H9 (cell line): ENCODE results near the gene MRGPRX2. TPM values are rescaled to one million over a fixed set of nuclear protein-coding genes. Genes with fewer than 3 reads are reported as not detected.

ENCODE experiments used
- DNase-seq: peaks from one replicate; pipeline ENCODE4 v3.0.0-alpha.2; 2017
- H2AFZ ChIP-seq: one replicate; pipeline ENCODE4 v1.6.1; 2013; ENCODE audit warnings: mild to moderate bottlenecking, low read length, control low read depth, moderate library complexity
- H2AK5ac ChIP-seq: 2 replicates; pipeline ENCODE4 v1.6.1; 2013; ENCODE audit warnings: low read length, control low read depth, mixed read lengths; ENCODE audit not compliant: insufficient read length
- H2BK120ac ChIP-seq: one replicate; pipeline ENCODE4 v1.6.1; 2013; ENCODE audit warnings: low read depth, mild to moderate bottlenecking, low read length, control low read depth, inconsistent platforms; ENCODE audit not compliant: poor library complexity, severe bottlenecking
- H2BK12ac ChIP-seq: 2 replicates; pipeline ENCODE4 v1.6.1; 2013; ENCODE audit warnings: low read length, control low read depth, mixed read lengths, low read depth; ENCODE audit not compliant: insufficient read length
- H2BK15ac ChIP-seq: 2 replicates; pipeline ENCODE4 v1.6.1; 2013; ENCODE audit warnings: low read depth, low read length, control low read depth
- H2BK20ac ChIP-seq: one replicate; pipeline ENCODE4 v1.6.1; 2013; ENCODE audit warnings: low read depth, mild to moderate bottlenecking, low read length, control low read depth, inconsistent platforms; ENCODE audit not compliant: poor library complexity, severe bottlenecking
- H2BK5ac ChIP-seq: 2 replicates; pipeline ENCODE4 v1.6.1; 2013; ENCODE audit warnings: low read length, control low read depth, mixed read lengths; ENCODE audit not compliant: insufficient read length
- H3K14ac ChIP-seq: 2 replicates; pipeline ENCODE4 v1.6.1; 2013; ENCODE audit warnings: low read length, control low read depth; ENCODE audit not compliant: insufficient read depth
- H3K18ac ChIP-seq: 2 replicates; pipeline ENCODE4 v1.6.1; 2013; ENCODE audit warnings: low read depth, mild to moderate bottlenecking, mixed read lengths, low read length, control low read depth; ENCODE audit not compliant: insufficient read length
- H3K23ac ChIP-seq: 2 replicates; pipeline ENCODE4 v1.6.1; 2013; ENCODE audit warnings: low read length, control low read depth, mixed read lengths, low read depth; ENCODE audit not compliant: insufficient read length
- H3K23me2 ChIP-seq: 2 replicates; pipeline ENCODE4 v1.6.1; 2013; ENCODE audit warnings: low read depth, mild to moderate bottlenecking, mixed read lengths, low read length, control low read depth; ENCODE audit not compliant: insufficient read length, poor library complexity, severe bottlenecking
- H3K27ac ChIP-seq: 2 replicates; pipeline ENCODE4 v1.5.1; 2013; ENCODE audit warnings: low read length, control low read depth, mixed read lengths, low read depth; ENCODE audit not compliant: insufficient read length
- H3K27me3 ChIP-seq: 2 replicates; pipeline ENCODE4 v1.6.1; 2013; ENCODE audit warnings: low read length, control low read depth, inconsistent platforms; ENCODE audit not compliant: insufficient read depth
- H3K4ac ChIP-seq: 2 replicates; pipeline ENCODE4 v1.6.1; 2013; ENCODE audit warnings: low read depth, mild to moderate bottlenecking, control low read depth, inconsistent platforms, low read length, moderate library complexity
- H3K4me1 ChIP-seq: 2 replicates; pipeline ENCODE4 v1.6.1; 2013; ENCODE audit warnings: low read length, control low read depth, inconsistent platforms; ENCODE audit not compliant: insufficient read depth
- H3K4me2 ChIP-seq: 2 replicates; pipeline ENCODE4 v1.6.1; 2013; ENCODE audit warnings: low read length, control low read depth, mixed read lengths; ENCODE audit not compliant: insufficient read length, insufficient read depth
- H3K56ac ChIP-seq: 2 replicates; pipeline ENCODE4 v1.6.1; 2013; ENCODE audit warnings: low read depth, mild to moderate bottlenecking, mixed read lengths, low read length, control low read depth; ENCODE audit not compliant: insufficient read length
- H3K79me1 ChIP-seq: 2 replicates; pipeline ENCODE4 v1.6.1; 2013; ENCODE audit warnings: low read depth, mild to moderate bottlenecking, moderate library complexity, low read length, control low read depth, inconsistent platforms; ENCODE audit not compliant: insufficient read depth, poor library complexity, severe bottlenecking
- H3K79me2 ChIP-seq: 2 replicates; pipeline ENCODE4 v1.6.1; 2013; ENCODE audit warnings: low read length, control low read depth, inconsistent platforms; ENCODE audit not compliant: insufficient read depth
- H3K9ac ChIP-seq: 2 replicates; pipeline ENCODE4 v1.6.1; 2013; ENCODE audit warnings: low read length, control low read depth, mixed read lengths; ENCODE audit not compliant: insufficient read length; ENCODE audit errors: extremely low read depth
- H3K9me3 ChIP-seq: one replicate; pipeline ENCODE4 v1.6.1; 2013; ENCODE audit warnings: low read depth, low read length, inconsistent platforms; ENCODE audit not compliant: control insufficient read depth
- H3T11ph ChIP-seq: one replicate; pipeline ENCODE4 v1.6.1; 2013; ENCODE audit warnings: mild to moderate bottlenecking, low read length, control low read depth, inconsistent platforms
- H4K20me1 ChIP-seq: one replicate; pipeline ENCODE4 v1.6.1; 2013; ENCODE audit not compliant: control insufficient read depth, insufficient read length, insufficient read depth
- H4K5ac ChIP-seq: 2 replicates; pipeline ENCODE4 v1.6.1; 2013; ENCODE audit warnings: low read depth, mild to moderate bottlenecking, mixed read lengths, low read length, control low read depth; ENCODE audit not compliant: insufficient read length
- H4K8ac ChIP-seq: replicated peaks from 2 replicates; pipeline ENCODE4 v1.6.1; 2013; ENCODE audit warnings: low read length, control low read depth, mixed read lengths, low read depth; ENCODE audit not compliant: insufficient read length
- H4K91ac ChIP-seq: 2 replicates; pipeline ENCODE4 v1.6.1; 2013; ENCODE audit warnings: low read depth, mild to moderate bottlenecking, moderate library complexity, mixed read lengths, low read length, control low read depth; ENCODE audit not compliant: insufficient read length
- H3K27ac Mint-ChIP-seq, 3 experiments: 2 replicates in 2 of 3; 3 replicates in 1 of 3; pipeline ENCODE4 v1.8.0; 2020 to 2021; ENCODE audit warnings: mixed read lengths in 3 of 3, mild to moderate bottlenecking in 1 of 3, moderate library complexity in 1 of 3
- H3K27me3 Mint-ChIP-seq: 2 replicates; pipeline ENCODE4 v1.8.0; 2021; ENCODE audit warnings: low read depth, mild to moderate bottlenecking, moderate library complexity, mixed read lengths
- H3K36me3 Mint-ChIP-seq, 3 experiments: 2 replicates in 2 of 3; 3 replicates in 1 of 3; pipeline ENCODE4 v1.8.0; 2020 to 2021; ENCODE audit warnings: low read depth in 3 of 3, mixed read lengths in 3 of 3; ENCODE audit not compliant: insufficient read depth in 1 of 3
- H3K4me1 Mint-ChIP-seq, 2 experiments: 2 replicates each; pipeline ENCODE4 v1.8.0; 2020; ENCODE audit warnings: mixed read lengths in 2 of 2
- H3K4me3 Mint-ChIP-seq, 2 experiments: 2 replicates in 1 of 2; 3 replicates in 1 of 2; pipeline ENCODE4 v1.8.0; 2020 to 2021; ENCODE audit warnings: mild to moderate bottlenecking in 2 of 2, mixed read lengths in 2 of 2, moderate library complexity in 1 of 2
- H3K9me3 Mint-ChIP-seq, 2 experiments: 2 replicates in 1 of 2; 3 replicates in 1 of 2; pipeline ENCODE4 v1.8.0; 2020; ENCODE audit warnings: mild to moderate bottlenecking in 2 of 2, mixed read lengths in 2 of 2, moderate library complexity in 1 of 2
- WGBS: extraction: QIAGEN DNeasy Blood & Tissue Kit; methylation state at CpG from one replicate; pipeline ENCODE4 v1.1.7; 2013; ENCODE audit warnings: missing lambda C conversion rate, low lambda C conversion rate, mixed read lengths; ENCODE audit not compliant: insufficient read length; ENCODE audit errors: extremely low coverage; 5-methylcytosine and 5-hydroxymethylcytosine counted together
- total RNA-seq: library from RNA; stranded (reverse); gene quantifications from 2 replicates; pipeline ENCODE4 v1.2.1, GENCODE V29; 2021
- TF ChIP-seq, protein P1 (sequence below): fragments of 200-600 bp; sonication (generic); conservative IDR thresholded peaks from 3 replicates; pipeline ENCODE4 v1.8.0; 2021; ENCODE audit warnings: antibody characterized with exemption, mild to moderate bottlenecking

Gene MRGPRX2
- total RNA-seq, 1 experiment from 2014 or later: not detected

DNA sequence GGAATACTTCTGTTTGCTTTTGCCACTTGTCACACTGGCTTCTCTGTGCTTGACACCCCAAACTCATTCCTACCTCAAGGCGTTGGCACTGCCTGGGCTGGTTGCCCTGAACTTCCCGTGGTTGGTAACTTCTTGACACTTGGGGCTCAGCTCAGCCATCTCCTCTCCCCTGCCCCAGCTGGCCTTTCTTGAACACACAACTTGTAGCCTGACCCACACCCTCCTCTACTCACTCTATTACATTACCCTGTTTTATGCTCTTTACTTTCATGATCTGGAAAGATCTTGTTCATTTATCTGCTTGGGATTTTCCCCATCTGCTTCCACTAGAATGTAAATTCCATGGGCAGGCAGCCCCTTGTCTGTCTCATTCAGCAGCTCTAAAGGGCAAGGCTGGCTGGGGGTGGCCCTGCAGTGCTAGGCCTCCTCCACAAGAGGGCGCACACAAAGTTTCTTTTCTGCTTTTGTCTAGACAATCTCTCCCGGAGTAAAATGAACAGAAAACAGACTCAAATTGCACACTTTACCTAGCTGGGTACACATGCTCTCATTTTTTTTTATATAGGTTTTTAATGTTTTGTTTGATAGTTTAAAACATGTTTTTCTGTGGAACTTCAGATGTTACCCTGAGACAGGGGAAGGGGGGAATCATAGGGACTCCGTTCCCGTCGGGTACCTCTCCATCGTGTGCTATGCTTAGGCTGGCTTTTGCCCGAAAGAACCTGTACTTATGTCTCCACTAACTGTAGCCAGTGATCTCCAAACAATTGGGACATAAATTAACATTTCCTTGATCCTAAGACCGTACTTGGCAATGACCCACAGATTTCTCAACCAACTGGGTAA, 16.4 kb upstream of the MRGPRX2 start:
- no peak overlapping the region for H2BK20ac ChIP-seq
- no CpG with 5 or more reads among the region's 10 CpGs for WGBS

More for the DNA sequence above, 16.4 kb upstream of the MRGPRX2 start:
- Histone ChIP-seq H2AFZ (no peak overlapping the region), H3K9ac (no peak overlapping the region), H3K79me1 (no peaks in the 10 kb centered on the region), H3K56ac (no peak overlapping the region), H3K4me2 (no peak overlapping the region), H3T11ph (no peak overlapping the region), H2BK12ac (no peak overlapping the region), H3K18ac (no peak overlapping the region), H3K14ac (no peak overlapping the region), H4K8ac (no peak overlapping the region), H2AK5ac (no peak overlapping the region), H3K27ac (no peak overlapping the region), H4K5ac (no peak overlapping the region), H3K27me3 (no peaks in the 10 kb centered on the region), H3K23ac (no peak overlapping the region), H4K91ac (no peak overlapping the region), H4K20me1 (no peaks in the 10 kb centered on the region), H3K9me3 (no peaks in the 10 kb centered on the region), H3K4ac (no peak overlapping the region), H2BK5ac (no peak overlapping the region), H2BK15ac (no peak overlapping the region), H3K4me1 (peaks cover 7% of the 10 kb centered on the region; the same call in 1 of the 2 replicates), H2BK120ac (no peak overlapping the region), H3K23me2 (no peaks in the 10 kb centered on the region), H3K79me2 (no peaks in the 10 kb centered on the region)
- Mint-ChIP-seq H3K27ac (no peak overlapping the region), H3K27me3 (peaks cover 3% of the 10 kb centered on the region; the same call in 1 of the 2 replicates), H3K9me3 (no peaks in the 10 kb centered on the region; a peak in 1 of 5 replicates), H3K36me3 (no peaks in the 10 kb centered on the region), H3K4me3 (no peak overlapping the region), H3K4me1 (peaks cover 21 to 30% of the 10 kb centered on the region in 2 experiments)
- TF ChIP-seq, protein P1, sequence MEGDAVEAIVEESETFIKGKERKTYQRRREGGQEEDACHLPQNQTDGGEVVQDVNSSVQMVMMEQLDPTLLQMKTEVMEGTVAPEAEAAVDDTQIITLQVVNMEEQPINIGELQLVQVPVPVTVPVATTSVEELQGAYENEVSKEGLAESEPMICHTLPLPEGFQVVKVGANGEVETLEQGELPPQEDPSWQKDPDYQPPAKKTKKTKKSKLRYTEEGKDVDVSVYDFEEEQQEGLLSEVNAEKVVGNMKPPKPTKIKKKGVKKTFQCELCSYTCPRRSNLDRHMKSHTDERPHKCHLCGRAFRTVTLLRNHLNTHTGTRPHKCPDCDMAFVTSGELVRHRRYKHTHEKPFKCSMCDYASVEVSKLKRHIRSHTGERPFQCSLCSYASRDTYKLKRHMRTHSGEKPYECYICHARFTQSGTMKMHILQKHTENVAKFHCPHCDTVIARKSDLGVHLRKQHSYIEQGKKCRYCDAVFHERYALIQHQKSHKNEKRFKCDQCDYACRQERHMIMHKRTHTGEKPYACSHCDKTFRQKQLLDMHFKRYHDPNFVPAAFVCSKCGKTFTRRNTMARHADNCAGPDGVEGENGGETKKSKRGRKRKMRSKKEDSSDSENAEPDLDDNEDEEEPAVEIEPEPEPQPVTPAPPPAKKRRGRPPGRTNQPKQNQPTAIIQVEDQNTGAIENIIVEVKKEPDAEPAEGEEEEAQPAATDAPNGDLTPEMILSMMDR: peak; percentile 96
- peak; percentile 71 for DNase-seq
